HepG2 (cell line): ENCODE data around the gene ZNF217. TPM values are rescaled to one million over a fixed set of nuclear protein-coding genes. Genes with fewer than 3 reads are reported as not detected.
A peak's percentile ranks its signal among the peaks of the same experiment; 100 is the strongest.

Experiments
- ATAC-seq: fragments of 200-7000 bp; cut with Tn5 transposase; 3 replicates; pipeline ENCODE4 v1.9.1; 2020; ENCODE audit warnings: mild to moderate bottlenecking, moderate library complexity
- BruUV-seq: library from RNA; stranded (reverse); fragments of 400-500 nt; replicated peaks from 2 replicates; lab custom pipeline; 2021; lab: Mats Ljungman, UMichigan
- CTCF ChIA-PET: fragments of 300-600 bp; formaldehyde crosslinking; extraction: SDS; loops from one replicate; lab custom pipeline; 2021; ENCODE audit warnings: low total read pairs, inconsistent platforms, low intra/inter-chr PET ratio; lab: Yijun Ruan, JAX
- POLR2A ChIA-PET: fragments of 350-600 bp; sonication (Branson Sonifier 250); formaldehyde crosslinking; loops from one replicate; lab custom pipeline; 2020; ENCODE audit warnings: antibody characterized with exemption, inconsistent platforms; lab: Yijun Ruan, JAX
- DNase-seq: peaks from one replicate; pipeline ENCODE4 v3.0.0-alpha.2; 2015; ENCODE audit warnings: low spot score
- FAIRE-seq: peaks from 3 replicates; lab custom pipeline; 2011; peaks lifted over from hg19 to GRCh38; lab: Jason Lieb, UNC
- H2AFZ ChIP-seq: one replicate; pipeline ENCODE4 v1.6.1; 2011; ENCODE audit warnings: low read length, inconsistent platforms
- H3K27ac ChIP-seq: fragments of 300-600 bp; 3 replicates; pipeline ENCODE4 v1.8.0; 2011; ENCODE audit warnings: mixed run types, mild to moderate bottlenecking, mixed read lengths, low read length, inconsistent platforms; ENCODE audit not compliant: insufficient read depth; ENCODE audit errors: extremely low read length
- H3K27me3 ChIP-seq, 2 experiments: fragments of 200-600 bp in 1 of 2; 2 replicates in 1 of 2; 3 replicates in 1 of 2; pipeline versions ENCODE4 v1.6.0 to v1.8.0; 2011; ENCODE audit warnings: low read length in 2 of 2, mild to moderate bottlenecking in 2 of 2, moderate library complexity in 2 of 2, inconsistent platforms in 1 of 2; ENCODE audit not compliant: insufficient read depth in 2 of 2, control insufficient read depth in 1 of 2
- H3K36me3 ChIP-seq, 2 experiments: fragments of 200-600 bp in 1 of 2; replicated peaks in 1 of 2; 2 replicates in 1 of 2; 3 replicates in 1 of 2; pipeline versions ENCODE4 v1.5.1 to v1.8.0; 2011; ENCODE audit warnings: low read length in 2 of 2, inconsistent platforms in 1 of 2; ENCODE audit not compliant: insufficient read depth in 2 of 2, control insufficient read depth in 1 of 2
- H3K4me1 ChIP-seq: 2 replicates; pipeline ENCODE4 v1.5.1; 2012; ENCODE audit warnings: low read length, inconsistent platforms; ENCODE audit not compliant: insufficient read depth
- H3K4me2 ChIP-seq: 2 replicates; pipeline ENCODE4 v1.6.0; 2011; ENCODE audit warnings: low read depth, low read length, inconsistent platforms
- H3K4me3 ChIP-seq, 3 experiments: fragments of 200-600 bp in 1 of 3; sonication (generic), shearing (Covaris generic) in 1 of 3; replicated peaks in 1 of 3; 2 replicates each; pipeline ENCODE4 v1.5.1; 2011 to 2016; ENCODE audit warnings: low read length in 3 of 3, inconsistent platforms in 2 of 3, low read depth in 2 of 3, mild to moderate bottlenecking in 2 of 3, control low read depth in 1 of 3, mixed read lengths in 1 of 3; ENCODE audit not compliant: insufficient read depth in 1 of 3
- H3K79me2 ChIP-seq: one replicate; pipeline ENCODE4 v1.6.1; 2011; ENCODE audit warnings: low read length, inconsistent platforms; ENCODE audit not compliant: insufficient read depth
- H3K9ac ChIP-seq: 2 replicates; pipeline ENCODE4 v1.6.0; 2011; ENCODE audit warnings: mild to moderate bottlenecking, low read depth, low read length, inconsistent platforms; ENCODE audit not compliant: insufficient read depth
- H3K9me3 ChIP-seq: 2 replicates; pipeline ENCODE4 v1.5.1; 2012; ENCODE audit warnings: mild to moderate bottlenecking, low read length
- H4K20me1 ChIP-seq: 2 replicates; pipeline ENCODE4 v1.6.0; 2011; ENCODE audit warnings: inconsistent platforms, mild to moderate bottlenecking, low read length, moderate library complexity; ENCODE audit not compliant: insufficient read depth
- CREB1 ChIP-seq, 2 experiments: fragments of 450-650 bp in 1 of 2; IDR thresholded peaks; 2 replicates each; pipeline ENCODE4 v1.6.1; 2016 to 2017; ENCODE audit warnings: control low read depth in 1 of 2, mild to moderate bottlenecking in 1 of 2, missing compliant biosample characterization in 1 of 2, missing genetic modification characterization in 1 of 2
- FOXK2 ChIP-seq: fragments of 450-650 bp; IDR thresholded peaks from 2 replicates; pipeline ENCODE4 v1.6.1; 2016
- GATAD2A ChIP-seq: IDR thresholded peaks from 2 replicates; pipeline ENCODE4 v1.6.1; 2016
- WGBS: methylation state at CpG from one replicate; pipeline ENCODE4 v1.1.6; 2017; ENCODE audit warnings: low lambda C conversion rate; 5-methylcytosine and 5-hydroxymethylcytosine counted together
- in situ Hi-C: cut with HindIII; loops from 2 replicates; pipeline ENCODE4 v1.10.0; 2017; ENCODE audit warnings: low pct_unique_long_range_greater_than_20kb; ENCODE audit not compliant: extremely low pct_ligation_motif_present
- intact Hi-C: fragments of 100-400 bp; cut with micrococcal nuclease; formaldehyde crosslinking; loops from one replicate; pipeline ENCODE4 v1.10.0; 2022; ENCODE audit not compliant: unreplicated experiment
- polyA plus RNA-seq, 8 experiments: library from polyadenylated mRNA; depleted of rRNA in 3 of 8; stranded (reverse) in 7 of 8; unstranded in 1 of 8; fragments of >200 nt; fragmentation: Illumina TruSeq in 4 of 8; extraction: Trizol in 4 of 8; gene quantifications; 2 replicates each; pipeline versions ENCODE4 v1.2.1 to v1.2.3, GENCODE V29; 2011 to 2016; ENCODE audit warnings: low read depth in 4 of 8, missing spikeins in 1 of 8, mixed read lengths in 1 of 8; ENCODE audit not compliant: insufficient read depth in 1 of 8
- total RNA-seq, 5 experiments: library from RNA; depleted of rRNA; stranded (reverse); fragments of >200 nt; fragmentation: Illumina TruSeq; extraction: Trizol; gene quantifications; 2 replicates each; pipeline ENCODE4 v1.2.3, GENCODE V29; 2016; ENCODE audit warnings: low read depth in 1 of 5
- TF ChIP-seq, protein P1 (sequence below): sonication (generic); formaldehyde crosslinking; IDR thresholded peaks from 2 replicates; pipeline ENCODE4 v1.4.0; 2020; ENCODE audit warnings: missing genetic modification reagents, borderline replicate concordance
- TF ChIP-seq, protein P2 (sequence below): IDR thresholded peaks from 2 replicates; pipeline ENCODE4 v1.6.1; 2016; ENCODE audit warnings: control low read depth

Gene ZNF217
- total and polyA plus RNA-seq, 2 of the 13 experiments (the other 11 are each of a cell fraction or from before 2014, with no cell fraction given), result 22.3 to 29.8 TPM

DNA sequence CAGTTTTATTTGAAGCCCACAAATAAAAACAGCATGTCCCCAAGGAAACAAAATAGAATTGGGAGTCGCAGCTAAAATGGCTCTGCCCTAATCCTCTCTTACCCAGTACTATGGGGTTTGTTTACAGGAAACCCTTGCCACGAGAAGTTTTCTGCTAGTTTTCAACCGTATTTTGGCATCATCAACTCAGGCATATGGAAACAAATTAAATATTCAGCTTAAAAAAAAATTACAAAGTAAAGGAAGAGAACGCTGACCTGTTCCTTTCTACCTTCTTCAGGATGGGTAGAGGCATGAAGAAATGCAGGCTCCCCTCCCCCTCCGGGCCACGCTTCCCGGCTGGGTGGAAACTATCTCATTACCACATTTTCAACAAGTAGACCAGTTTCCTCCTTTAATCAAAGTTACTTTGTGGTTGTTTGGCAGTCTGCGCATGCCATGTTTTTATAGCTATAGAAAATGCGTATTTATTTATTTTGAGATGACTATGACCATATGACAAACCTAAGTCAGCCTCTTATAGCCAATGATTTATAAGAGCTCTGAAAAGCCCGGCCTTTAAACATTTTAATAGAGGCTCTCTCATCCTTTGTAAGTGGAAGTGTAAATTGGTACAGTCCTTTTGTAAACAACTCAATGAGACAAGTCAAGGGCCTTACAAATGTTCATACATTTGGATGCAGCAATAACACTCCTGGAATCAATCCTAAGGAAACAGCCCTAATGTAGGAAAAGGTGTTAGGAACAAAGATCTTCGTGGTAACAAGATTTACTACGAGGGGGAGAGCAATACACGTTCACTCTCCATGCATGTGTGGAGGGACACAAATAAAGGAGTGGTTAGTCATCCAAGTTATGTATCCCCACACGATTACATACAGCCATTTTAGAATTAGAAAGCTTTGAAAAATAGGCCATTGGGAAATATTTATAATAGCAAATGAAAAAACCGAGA is 16.1 kb upstream of the ZNF217 start:
- peak overlapping the region; percentile 78 for H2AFZ ChIP-seq
- H3K27me3 ChIP-seq, result no peaks in the 10 kb centered on the region
- H3K9me3 ChIP-seq, result no peaks in the 10 kb centered on the region
- intact Hi-C loops, result no loop called here
- peak overlapping the region; percentile 27; the same call in 1 of the 2 replicates for H3K4me2 ChIP-seq
- CTCF ChIA-PET, result no interaction called here
- H3K9ac ChIP-seq, result no peak overlapping the region
- H3K4me3 ChIP-seq, result no peak overlapping the region
- POLR2A ChIA-PET, result interaction anchor here (1.0 to 2.0 kb wide), 4 partner anchors 12 to 15 kb away, joined by 5 to 11 read pairs (median 5); no protein-coding TSS in a partner anchor
- DNase-seq (no peak), ATAC-seq (no peak), FAIRE-seq (no peak)
- 54% methylated on average over 15 of the region's 15 CpGs for WGBS
- no peaks in the 10 kb centered on the region for H4K20me1 ChIP-seq
- TF ChIP-seq, protein P1, sequence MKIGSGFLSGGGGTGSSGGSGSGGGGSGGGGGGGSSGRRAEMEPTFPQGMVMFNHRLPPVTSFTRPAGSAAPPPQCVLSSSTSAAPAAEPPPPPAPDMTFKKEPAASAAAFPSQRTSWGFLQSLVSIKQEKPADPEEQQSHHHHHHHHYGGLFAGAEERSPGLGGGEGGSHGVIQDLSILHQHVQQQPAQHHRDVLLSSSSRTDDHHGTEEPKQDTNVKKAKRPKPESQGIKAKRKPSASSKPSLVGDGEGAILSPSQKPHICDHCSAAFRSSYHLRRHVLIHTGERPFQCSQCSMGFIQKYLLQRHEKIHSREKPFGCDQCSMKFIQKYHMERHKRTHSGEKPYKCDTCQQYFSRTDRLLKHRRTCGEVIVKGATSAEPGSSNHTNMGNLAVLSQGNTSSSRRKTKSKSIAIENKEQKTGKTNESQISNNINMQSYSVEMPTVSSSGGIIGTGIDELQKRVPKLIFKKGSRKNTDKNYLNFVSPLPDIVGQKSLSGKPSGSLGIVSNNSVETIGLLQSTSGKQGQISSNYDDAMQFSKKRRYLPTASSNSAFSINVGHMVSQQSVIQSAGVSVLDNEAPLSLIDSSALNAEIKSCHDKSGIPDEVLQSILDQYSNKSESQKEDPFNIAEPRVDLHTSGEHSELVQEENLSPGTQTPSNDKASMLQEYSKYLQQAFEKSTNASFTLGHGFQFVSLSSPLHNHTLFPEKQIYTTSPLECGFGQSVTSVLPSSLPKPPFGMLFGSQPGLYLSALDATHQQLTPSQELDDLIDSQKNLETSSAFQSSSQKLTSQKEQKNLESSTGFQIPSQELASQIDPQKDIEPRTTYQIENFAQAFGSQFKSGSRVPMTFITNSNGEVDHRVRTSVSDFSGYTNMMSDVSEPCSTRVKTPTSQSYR (CRISPR knock-in tag), result peak; percentile 65
- TF ChIP-seq GATAD2A, result 0 out of 2 replicates have a peak, but pooled peaks have one; percentile 17
- TF ChIP-seq FOXK2, result no peak
- TF ChIP-seq, protein P2, sequence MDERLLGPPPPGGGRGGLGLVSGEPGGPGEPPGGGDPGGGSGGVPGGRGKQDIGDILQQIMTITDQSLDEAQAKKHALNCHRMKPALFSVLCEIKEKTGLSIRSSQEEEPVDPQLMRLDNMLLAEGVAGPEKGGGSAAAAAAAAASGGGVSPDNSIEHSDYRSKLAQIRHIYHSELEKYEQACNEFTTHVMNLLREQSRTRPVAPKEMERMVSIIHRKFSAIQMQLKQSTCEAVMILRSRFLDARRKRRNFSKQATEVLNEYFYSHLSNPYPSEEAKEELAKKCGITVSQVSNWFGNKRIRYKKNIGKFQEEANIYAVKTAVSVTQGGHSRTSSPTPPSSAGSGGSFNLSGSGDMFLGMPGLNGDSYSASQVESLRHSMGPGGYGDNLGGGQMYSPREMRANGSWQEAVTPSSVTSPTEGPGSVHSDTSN, result no peak
- TF ChIP-seq CREB1 (IDR thresholded peaks at IDR 0.05), result no peak
- TF ChIP-seq CREB1 (CRISPR knock-in tag; IDR thresholded peaks at IDR 0.05), result peak; percentile 23; the same call in 1 of the 2 replicates
- in situ Hi-C loops, result no loop called here
- peaks cover 33% of the 10 kb centered on the region for H3K4me1 ChIP-seq
- no peaks in the 10 kb centered on the region for H3K36me3 ChIP-seq
- no TSS peak for BruUV-seq
- H3K79me2 ChIP-seq, result no peaks in the 10 kb centered on the region
- no peak overlapping the region for H3K27ac ChIP-seq
